NCI-H748 treated with DMSO at 0.1 percent for 48 hours (cell line): ENCODE results near the gene ZNF275.
"Not testable (repeated sequence)": the region's sequence is repeated elsewhere in the genome, so short reads cannot be mapped to it uniquely, and the experiment has no call there.

ENCODE experiments used
- DNase-seq: peaks from one replicate; lab custom pipeline; 2025; lab: John Stamatoyannopoulos, UW

ZNF275 gene, protein sequence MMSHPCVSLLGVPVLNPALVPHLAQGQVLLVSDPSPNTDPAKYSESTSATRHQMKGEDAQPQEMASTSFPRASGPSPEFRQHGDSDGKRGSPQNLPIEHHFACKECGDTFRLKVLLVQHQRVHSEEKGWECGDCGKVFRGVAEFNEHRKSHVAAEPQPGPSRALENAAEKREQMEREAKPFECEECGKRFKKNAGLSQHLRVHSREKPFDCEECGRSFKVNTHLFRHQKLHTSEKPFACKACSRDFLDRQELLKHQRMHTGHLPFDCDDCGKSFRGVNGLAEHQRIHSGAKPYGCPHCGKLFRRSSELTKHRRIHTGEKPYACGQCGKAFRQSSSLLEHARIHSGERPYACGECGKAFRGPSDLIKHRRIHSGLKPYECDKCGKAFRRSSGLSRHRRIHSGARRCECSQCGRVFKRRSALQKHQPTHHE

DNA sequence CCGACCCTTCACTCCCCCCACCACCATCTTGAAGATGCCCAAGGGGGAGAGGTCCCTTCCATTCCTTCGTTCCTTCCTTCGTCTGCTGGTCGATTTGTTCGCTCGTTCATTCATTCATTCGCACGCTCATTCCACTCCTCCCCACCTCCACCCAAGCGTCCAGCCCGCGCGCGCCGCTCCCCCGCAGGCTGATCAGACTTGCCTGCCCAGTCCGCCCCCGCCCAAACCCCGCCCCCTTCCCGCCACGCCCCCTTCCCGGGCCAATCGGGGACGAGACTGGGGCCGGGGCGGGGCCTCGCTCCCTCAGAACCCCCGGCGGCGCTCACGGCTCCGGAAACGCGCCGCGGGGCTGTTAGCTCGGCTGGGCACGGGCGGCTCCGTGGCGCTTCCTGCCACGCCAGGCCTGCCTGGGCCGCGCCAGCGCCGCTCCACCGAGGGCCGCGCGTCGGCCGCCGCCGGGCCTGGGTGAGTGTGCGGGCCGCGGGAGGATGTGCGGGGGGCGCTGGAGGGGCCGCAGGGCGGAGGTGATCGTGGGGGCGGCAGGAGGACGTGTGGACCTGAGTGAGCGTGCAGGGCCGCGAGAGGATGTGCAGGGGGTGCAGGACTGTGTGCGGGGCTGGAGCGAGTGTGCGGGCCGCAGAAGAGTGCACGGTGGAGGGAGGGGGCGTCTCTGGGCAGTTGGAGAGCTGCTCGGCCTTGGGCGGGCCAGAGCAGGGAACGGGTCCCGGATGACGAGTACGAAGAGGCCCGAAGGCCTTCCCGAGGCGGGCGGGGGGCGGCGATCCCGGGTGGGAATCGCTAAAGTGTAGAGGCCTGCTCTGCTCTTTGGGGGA is at the start of gene ZNF275:
Gene ZNF275 (plus strand): TSS at position 333 of the 833 bp plus-strand sequence. CDS start 2,527 bp downstream, outside the sequence.
- DNase-seq = peak; percentile 40

DNA sequence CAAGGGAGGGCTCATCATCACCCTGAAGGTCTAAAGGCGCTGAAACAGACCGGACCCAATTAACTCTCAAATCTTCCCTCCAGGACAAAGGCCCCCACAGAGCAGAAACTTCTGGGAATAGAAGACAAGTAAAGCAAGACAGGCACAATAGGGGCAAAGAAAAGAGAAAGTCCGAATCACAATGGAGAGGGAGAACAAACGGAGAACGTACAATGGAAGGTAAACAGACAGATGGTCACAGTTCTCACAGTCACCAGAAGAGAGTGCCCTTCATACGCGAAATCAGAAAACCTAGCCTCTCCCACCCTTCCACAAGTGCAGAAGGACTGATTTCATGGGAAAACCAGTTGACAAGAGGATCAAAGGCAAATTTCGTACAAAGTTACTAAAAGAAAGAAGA is 48.3 kb upstream of the ZNF275 start:
- DNase-seq = not testable (repeated sequence)

- DNase-seq = not testable (repeated sequence)
Measured at GRCh38 chrX:153288807-153289206, 45.1 kb upstream of the ZNF275 start.

GRCh38 chrX:153293485-153294071 is 40.4 kb upstream of the ZNF275 start:
- DNase-seq = not testable (repeated sequence)

DNA sequence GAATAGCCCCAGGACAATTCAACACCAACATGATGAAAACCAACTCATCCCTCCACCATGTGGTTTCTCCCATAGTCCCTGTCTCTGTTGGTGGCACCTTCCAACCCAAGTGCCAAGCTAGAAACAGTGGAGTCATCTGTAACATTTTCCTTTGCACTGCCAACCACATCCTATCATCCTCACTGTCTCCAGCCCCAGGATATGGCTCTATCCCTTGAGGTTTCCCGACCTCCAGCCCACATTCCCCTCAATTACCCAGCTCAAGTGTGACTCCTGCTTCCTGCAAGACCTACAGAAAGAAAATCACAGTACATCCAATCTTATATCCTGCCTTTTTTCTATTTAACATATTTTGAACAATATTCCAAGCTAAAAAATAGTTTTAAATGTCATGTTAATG is 36.6 kb upstream of the ZNF275 start:
- DNase-seq = no peak

- no peak for DNase-seq
Measured at GRCh38 chrX:153299855-153300254, 34.1 kb upstream of the ZNF275 start.

- DNase-seq = no peak
Measured at GRCh38 chrX:153301746-153302145, 32.2 kb upstream of the ZNF275 start.

- DNase-seq = no peak
Measured at GRCh38 chrX:153302796-153303195, 31.2 kb upstream of the ZNF275 start.

DNA sequence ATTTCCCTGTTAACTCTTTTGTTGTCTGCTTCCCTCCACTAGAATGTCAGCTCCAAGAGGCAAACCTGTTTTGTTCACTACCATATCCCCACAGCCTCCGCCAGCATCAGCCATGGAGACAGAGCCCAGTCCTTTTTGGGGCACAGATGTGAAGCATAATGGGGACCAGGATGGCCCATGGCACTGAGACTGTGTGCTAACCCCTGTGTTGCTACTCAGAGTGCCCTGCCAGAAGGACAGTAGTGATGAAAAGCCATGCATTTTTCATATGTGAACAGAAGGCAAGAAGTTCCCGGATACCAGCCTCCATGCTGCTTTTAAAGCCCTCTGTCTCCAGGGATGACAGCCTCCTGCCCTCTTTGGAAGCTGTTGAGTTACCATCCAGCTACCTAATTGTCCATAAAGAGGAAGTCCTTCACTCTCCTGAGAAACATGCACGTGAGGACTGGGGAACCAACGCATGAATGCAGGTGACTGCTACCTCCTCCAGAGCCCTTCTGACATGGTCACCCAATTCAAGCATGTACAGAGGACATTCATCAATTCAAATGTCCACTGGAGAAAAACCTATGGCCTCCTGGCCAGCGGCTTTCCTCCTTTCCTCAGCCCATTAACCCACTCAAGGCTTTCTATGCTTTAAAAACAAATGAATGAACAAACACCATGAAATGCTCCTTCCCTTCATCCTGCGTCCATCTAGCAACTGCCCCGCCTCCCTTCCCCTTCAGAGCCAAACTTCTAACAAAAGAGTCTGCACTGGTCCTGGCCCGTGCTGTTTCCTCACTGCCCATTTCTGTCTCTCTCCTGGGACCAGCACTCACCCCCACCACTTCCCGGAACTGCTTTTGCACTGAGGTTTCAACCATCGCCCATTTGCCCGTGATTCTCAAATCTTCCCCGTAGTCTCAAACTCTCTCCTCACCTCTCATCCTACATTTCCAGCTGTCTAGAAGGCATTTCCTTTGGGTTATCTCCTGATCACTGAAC is 30.4 kb upstream of the ZNF275 start:
- DNase-seq = no peak

- DNase-seq = no peak
Measured at GRCh38 chrX:153304988-153305736, 28.8 kb upstream of the ZNF275 start.

- no peak for DNase-seq
Measured at GRCh38 chrX:153305972-153306371, 28.0 kb upstream of the ZNF275 start.

DNA sequence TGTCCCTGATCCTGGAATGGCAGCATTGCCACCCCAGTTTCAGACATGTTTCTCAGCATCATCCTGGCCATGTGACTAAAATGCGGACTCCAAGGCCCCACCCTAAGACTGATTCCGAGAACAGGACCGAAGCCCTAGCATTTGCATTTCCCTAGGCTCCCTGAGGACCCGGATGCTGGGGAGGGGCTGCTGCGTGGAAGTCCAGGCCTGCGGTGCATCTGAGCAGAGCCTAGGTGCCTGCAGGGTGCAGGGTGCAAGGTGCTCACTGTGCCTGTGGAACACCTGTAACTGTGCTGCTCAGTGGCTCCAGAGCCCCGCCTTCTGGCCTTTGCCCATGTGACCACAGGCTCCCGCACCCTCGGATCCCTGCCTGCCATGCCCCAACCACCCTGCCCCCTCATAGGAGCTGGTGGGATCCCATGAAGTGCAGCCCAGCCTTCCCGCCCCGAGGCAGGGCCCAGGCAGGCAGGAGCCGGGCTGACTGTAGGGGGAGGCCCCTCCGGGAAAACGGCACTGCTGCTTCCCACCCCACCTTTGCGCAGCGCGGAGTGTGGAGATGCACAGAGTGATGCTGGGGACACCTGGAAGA is 27.3 kb upstream of the ZNF275 start:
- DNase-seq = no peak

- DNase-seq = no peak
Measured at GRCh38 chrX:153307276-153308178, 26.4 kb upstream of the ZNF275 start.

GRCh38 chrX:153310901-153311300 is 23.1 kb upstream of the ZNF275 start:
- DNase-seq = no peak

DNA sequence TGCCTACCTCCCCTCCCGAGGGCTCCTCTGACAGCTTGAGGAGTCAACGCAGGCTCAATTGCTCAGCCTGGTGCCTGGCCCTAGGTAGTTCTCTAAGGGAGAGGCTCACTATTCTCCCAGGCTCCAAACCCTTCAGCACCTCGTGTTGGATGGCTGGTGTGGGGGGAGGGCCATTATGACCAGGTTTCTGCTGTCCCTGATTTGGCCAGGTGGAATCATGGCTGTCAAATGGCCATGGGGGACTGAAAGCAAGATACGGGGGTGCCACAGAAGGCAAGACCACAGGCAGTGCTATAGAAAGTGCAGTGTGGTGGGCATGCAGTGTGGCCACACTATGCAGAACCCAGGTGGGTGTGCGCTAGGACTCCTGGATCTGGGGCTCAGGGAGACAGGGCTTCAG is 21.9 kb upstream of the ZNF275 start:
- DNase-seq = no peak

- DNase-seq = no peak
Measured at GRCh38 chrX:153312842-153313241, 21.1 kb upstream of the ZNF275 start.

DNA sequence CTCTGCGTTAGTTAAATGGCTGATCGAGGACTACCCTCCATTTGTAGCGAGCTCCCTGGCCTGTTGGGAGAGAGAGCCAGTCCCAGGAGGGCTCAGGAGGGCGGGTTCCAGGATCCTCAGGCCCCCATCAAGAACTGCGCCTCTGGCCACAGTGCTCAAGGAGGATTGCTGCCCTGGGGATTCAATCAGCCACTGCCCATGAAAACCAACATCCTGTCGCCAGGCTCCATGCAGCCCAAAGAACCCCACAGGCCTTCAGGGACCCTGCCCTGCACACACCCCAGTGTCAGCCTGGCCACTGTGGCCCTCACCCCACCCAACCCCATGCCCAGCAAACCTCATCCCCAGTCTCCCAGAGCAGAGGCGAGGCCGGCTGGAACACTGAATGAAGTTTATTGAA is 16.6 kb upstream of the ZNF275 start:
- DNase-seq = no peak

GRCh38 chrX:153317996-153318722 is 15.8 kb upstream of the ZNF275 start:
- no peak for DNase-seq

DNA sequence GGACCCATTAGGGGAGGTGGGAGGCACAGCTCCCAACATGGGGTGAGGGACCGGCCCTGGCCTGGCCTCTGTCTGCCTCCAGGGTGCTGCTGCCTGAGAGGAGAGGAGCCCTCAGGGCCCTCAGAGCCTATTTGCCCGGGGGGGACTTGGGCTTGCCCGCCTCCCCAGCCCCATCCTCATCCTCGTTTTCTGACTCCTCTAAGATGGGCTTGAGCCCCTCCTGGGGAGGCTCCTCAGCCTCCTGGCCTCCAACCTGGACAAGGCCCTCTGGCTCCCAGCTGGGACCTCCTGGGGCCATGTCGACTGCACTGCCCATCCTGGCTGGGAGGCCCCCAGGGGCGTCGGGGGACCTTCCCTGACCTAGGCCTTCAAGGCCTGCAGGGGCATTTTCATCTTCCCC is 15.1 kb upstream of the ZNF275 start:
- no peak for DNase-seq
